DND-41 (cell line): ENCODE data around the gene ST7.

Source experiments
- CTCF ChIP-seq: IDR thresholded peaks from 2 replicates; pipeline ENCODE4 v1.5.1; 2012; ENCODE audit warnings: borderline replicate concordance, low read length, moderate library complexity, mild to moderate bottlenecking; ENCODE audit not compliant: poor library complexity, severe bottlenecking; ENCODE audit errors: extremely low read depth
- EZH2 ChIP-seq: IDR thresholded peaks from 3 replicates; pipeline ENCODE4 v1.6.1; 2012; ENCODE audit warnings: borderline replicate concordance, low read depth, mild to moderate bottlenecking, moderate library complexity, low read length, inconsistent platforms; ENCODE audit not compliant: severe bottlenecking

- no peak for TF ChIP-seq CTCF
- no peak for TF ChIP-seq EZH2
Measured at GRCh38 chr7:117116211-117116610, 162.9 kb downstream of the ST7 start.
